Ascending aorta (tissue), 2 donors: ENCODE data around the gene CALR. TPM values are rescaled to one million over a fixed set of nuclear protein-coding genes. Genes with fewer than 3 reads are reported as not detected.

ENCODE experiments used
- DNase-seq, 2 donors: peaks; one replicate each; pipeline ENCODE4 v3.0.0-alpha.2; 2019; ENCODE audit warnings: low spot score in 2 of 2
- H3K27ac ChIP-seq, 2 donors: fragments of 200-600 bp; sonication (generic); one replicate each; pipeline ENCODE4 v1.5.1; 2016 to 2017; ENCODE audit warnings: mild to moderate bottlenecking in 1 of 2
- H3K27me3 ChIP-seq: fragments of 200-600 bp; sonication (generic); one replicate; pipeline ENCODE4 v1.5.1; 2017
- H3K36me3 ChIP-seq, 2 donors: fragments of 200-600 bp; sonication (generic); one replicate each; pipeline ENCODE4 v1.5.1; 2016
- H3K4me1 ChIP-seq, 2 donors: fragments of 200-600 bp; sonication (generic); one replicate each; pipeline ENCODE4 v1.5.1; 2016 to 2017; ENCODE audit warnings: mild to moderate bottlenecking in 1 of 2
- H3K4me3 ChIP-seq, 2 donors: fragments of 200-600 bp; sonication (generic); one replicate each; pipeline ENCODE4 v1.5.1; 2016 to 2017; ENCODE audit warnings: mild to moderate bottlenecking in 1 of 2
- H3K9me3 ChIP-seq, 2 donors: fragments of 200-600 bp; sonication (generic); one replicate each; pipeline ENCODE4 v1.5.1; 2016
- intact Hi-C: fragments of 100-400 bp; cut with DNase I; formaldehyde crosslinking; loops from one replicate; pipeline ENCODE4 v1.15.1; 2023
- total RNA-seq: library from RNA; depleted of rRNA; stranded (reverse); fragments of >200 nt; gene quantifications from one replicate; pipeline ENCODE4 v1.1.0, GENCODE V29; 2016
- TF ChIP-seq, protein P1 (sequence below), 3 experiments: fragments of 200-600 bp in 2 of 3; fragments of 450-650 bp in 1 of 3; sonication (generic) in 2 of 3; IDR thresholded peaks; one replicate each; pipeline ENCODE4 v1.5.1; 2016 to 2019; ENCODE audit warnings: antibody characterized with exemption in 3 of 3, mild to moderate bottlenecking in 1 of 3, moderate library complexity in 1 of 3

CALR gene
- total RNA-seq, 1 donor from 2014 or later: 297 TPM

DNA sequence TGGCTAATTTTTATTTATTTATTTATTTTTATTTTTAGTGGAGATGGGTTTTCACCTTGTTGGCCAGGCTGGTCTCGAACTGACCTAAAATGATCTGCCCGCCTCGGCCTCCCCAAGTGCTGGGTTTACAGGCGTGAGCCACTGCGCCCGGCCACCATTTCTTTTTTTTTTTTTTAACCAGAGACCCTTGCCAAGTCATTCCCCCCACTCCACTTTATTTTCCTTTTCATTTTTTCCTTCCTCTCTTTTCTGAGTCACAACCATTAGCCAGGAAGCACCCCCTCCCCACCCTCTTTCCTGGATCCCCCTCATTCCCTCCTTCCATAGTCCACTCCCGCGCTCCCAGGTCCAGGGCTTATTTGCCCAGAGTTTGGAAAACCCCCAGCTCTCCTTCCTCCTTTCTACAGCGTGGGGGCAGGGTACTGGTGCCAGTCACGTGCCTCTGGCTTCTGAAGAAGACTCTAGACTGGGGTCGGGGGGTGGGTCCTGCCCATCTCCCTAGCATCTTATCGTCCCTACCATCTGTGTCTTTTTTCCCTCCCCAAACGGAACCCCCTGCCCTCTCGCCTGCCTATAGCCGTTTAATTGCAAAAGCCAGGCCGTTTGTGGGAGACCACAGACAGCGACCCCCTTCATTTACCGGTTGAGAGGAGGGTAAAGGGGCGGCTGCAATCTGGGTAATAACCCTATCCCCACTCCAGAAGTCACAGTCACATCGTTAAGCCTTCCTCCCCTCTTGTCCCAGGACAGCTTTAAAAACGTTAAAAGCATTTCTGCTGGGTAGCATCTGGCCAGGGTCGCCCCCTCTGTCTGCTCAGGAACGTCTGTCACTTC lies 1.1 kb upstream of the CALR start:
- Histone ChIP-seq H3K27me3 (no peaks in the 10 kb centered on the region), H3K27ac (peak overlapping the region; percentile 15 to 28), H3K36me3 (peaks cover 24 to 28% of the 10 kb centered on the region in 2 donors), H3K9me3 (no peaks in the 10 kb centered on the region), H3K4me3 (peak overlapping the region; percentile 92 to 98), H3K4me1 (peaks cover 15 to 39% of the 10 kb centered on the region in 2 donors)
- intact Hi-C loops: loop anchor here (5.0 to 10.0 kb wide), 2 partner anchors 45 to 1067 kb away; partner anchors contain the start of genes GCDH and RFX1
- no peak for DNase-seq
- TF ChIP-seq, protein P1, sequence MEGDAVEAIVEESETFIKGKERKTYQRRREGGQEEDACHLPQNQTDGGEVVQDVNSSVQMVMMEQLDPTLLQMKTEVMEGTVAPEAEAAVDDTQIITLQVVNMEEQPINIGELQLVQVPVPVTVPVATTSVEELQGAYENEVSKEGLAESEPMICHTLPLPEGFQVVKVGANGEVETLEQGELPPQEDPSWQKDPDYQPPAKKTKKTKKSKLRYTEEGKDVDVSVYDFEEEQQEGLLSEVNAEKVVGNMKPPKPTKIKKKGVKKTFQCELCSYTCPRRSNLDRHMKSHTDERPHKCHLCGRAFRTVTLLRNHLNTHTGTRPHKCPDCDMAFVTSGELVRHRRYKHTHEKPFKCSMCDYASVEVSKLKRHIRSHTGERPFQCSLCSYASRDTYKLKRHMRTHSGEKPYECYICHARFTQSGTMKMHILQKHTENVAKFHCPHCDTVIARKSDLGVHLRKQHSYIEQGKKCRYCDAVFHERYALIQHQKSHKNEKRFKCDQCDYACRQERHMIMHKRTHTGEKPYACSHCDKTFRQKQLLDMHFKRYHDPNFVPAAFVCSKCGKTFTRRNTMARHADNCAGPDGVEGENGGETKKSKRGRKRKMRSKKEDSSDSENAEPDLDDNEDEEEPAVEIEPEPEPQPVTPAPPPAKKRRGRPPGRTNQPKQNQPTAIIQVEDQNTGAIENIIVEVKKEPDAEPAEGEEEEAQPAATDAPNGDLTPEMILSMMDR (IDR thresholded peaks at IDR 0.05): no peak

DNA sequence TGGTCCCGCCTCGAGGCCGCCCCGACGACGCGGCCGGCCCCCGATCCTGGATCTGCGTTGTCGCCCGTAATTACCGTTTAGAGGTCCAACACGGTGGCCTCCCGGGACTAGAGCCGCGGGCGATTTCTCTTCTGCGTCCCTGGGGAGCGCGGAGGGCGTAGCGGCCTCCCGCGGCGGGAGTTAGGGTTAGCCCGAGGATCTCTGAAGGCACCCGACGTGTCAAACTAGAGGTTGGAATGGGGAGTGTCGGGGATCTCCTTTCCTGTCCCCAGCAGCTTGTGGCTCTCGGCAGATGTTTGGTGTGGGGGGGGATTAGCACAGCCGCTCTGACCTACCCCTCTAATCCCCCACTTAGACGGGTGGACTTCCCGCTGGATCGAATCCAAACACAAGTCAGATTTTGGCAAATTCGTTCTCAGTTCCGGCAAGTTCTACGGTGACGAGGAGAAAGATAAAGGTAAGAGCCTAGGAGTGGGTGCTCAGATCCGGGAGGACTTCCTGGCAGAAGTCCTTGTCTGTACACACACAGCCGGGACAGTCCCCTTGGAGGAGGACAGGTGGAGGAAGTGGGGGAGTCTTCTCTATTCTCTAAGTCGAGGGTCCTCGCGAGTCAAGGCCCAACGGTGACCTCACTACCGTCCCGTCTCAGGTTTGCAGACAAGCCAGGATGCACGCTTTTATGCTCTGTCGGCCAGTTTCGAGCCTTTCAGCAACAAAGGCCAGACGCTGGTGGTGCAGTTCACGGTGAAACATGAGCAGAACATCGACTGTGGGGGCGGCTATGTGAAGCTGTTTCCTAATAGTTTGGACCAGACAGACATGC lies 581 bp downstream of the CALR start:
- intact Hi-C loops: loop anchor here (5.0 to 10.0 kb wide), 2 partner anchors 47 to 1066 kb away; partner anchors contain the start of genes GCDH and RFX1
- peaks cover 36 to 43% of the 10 kb centered on the region in 2 donors for H3K36me3 ChIP-seq
- DNase-seq: no peak
- H3K27me3 ChIP-seq: no peaks in the 10 kb centered on the region
- peak overlapping the region; percentile 89 to 95 for H3K27ac ChIP-seq
- peak overlapping the region; percentile 92 to 98 for H3K4me3 ChIP-seq
- TF ChIP-seq, protein P1 (IDR thresholded peaks at IDR 0.05): peak in 2 of 3 experiments; percentile 22 to 54
- H3K4me1 ChIP-seq: peaks cover 15 to 41% of the 10 kb centered on the region in 2 donors
- no peaks in the 10 kb centered on the region for H3K9me3 ChIP-seq

DNA sequence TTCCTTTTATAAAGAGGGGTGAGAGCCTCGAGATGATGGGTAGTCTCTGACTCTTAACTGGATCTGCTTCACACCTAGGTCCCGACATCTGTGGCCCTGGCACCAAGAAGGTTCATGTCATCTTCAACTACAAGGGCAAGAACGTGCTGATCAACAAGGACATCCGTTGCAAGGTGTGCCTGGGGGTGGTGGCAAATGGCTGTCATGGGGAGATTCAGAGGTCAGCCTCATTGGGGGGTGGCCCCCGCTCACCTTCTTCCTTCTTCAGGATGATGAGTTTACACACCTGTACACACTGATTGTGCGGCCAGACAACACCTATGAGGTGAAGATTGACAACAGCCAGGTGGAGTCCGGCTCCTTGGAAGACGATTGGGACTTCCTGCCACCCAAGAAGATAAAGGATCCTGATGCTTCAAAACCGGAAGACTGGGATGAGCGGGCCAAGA lies 1.6 kb downstream of the CALR start:
- H3K4me3 ChIP-seq: peak overlapping the region; percentile 92 to 98
- no peaks in the 10 kb centered on the region for H3K27me3 ChIP-seq
- no peaks in the 10 kb centered on the region for H3K9me3 ChIP-seq
- peak overlapping the region; percentile 25 to 95 for H3K27ac ChIP-seq
- peaks cover 15 to 41% of the 10 kb centered on the region in 2 donors for H3K4me1 ChIP-seq
- intact Hi-C loops: loop anchor here (5.0 to 10.0 kb wide), 2 partner anchors 48 to 1065 kb away; partner anchors contain the start of genes GCDH and RFX1
- H3K36me3 ChIP-seq: peaks cover 44 to 54% of the 10 kb centered on the region in 2 donors
- TF ChIP-seq, protein P1 (IDR thresholded peaks at IDR 0.05): no peak
- no peak for DNase-seq

DNA sequence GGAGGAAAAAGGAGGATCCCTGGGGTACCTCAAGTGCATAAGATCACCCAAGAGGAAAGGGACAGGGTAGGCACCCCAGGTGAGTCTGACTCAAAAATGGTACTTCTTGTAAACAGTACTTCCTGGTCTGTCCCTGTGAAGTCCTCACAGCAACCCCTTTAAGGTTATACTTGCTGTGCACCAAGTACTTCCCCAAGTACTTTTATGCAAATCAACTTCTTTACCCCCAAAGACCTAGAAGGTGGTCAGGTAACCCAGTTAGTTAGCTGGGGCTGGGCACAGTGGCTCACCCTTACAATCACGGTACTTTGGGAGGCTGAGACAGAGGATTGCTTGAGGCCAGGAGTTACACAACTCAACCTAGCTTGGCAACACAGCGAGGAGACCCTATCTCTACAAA lies 2.5 kb downstream of the CALR start:
- TF ChIP-seq, protein P1 (IDR thresholded peaks at IDR 0.05): no peak
- Histone ChIP-seq H3K4me1 (peaks cover 15 to 41% of the 10 kb centered on the region in 2 donors), H3K36me3 (peaks cover 44 to 55% of the 10 kb centered on the region in 2 donors), H3K9me3 (no peaks in the 10 kb centered on the region), H3K4me3 (peak overlapping the region; percentile 92 to 98), H3K27me3 (no peaks in the 10 kb centered on the region), H3K27ac (peak overlapping the region in 1 of 2 donors; percentile 95)
- intact Hi-C loops: no loop called here
- DNase-seq: no peak

DNA sequence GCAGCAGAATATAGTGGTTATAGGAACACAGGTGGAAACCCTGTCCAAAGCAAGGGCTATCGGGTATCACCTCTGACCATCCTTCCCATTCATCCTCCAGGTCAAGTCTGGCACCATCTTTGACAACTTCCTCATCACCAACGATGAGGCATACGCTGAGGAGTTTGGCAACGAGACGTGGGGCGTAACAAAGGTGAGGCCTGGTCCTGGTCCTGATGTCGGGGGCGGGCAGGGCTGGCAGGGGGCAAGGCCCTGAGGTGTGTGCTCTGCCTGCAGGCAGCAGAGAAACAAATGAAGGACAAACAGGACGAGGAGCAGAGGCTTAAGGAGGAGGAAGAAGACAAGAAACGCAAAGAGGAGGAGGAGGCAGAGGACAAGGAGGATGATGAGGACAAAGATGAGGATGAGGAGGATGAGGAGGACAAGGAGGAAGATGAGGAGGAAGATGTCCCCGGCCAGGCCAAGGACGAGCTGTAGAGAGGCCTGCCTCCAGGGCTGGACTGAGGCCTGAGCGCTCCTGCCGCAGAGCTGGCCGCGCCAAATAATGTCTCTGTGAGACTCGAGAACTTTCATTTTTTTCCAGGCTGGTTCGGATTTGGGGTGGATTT lies 5.1 kb downstream of the CALR start:
- Histone ChIP-seq H3K27me3 (no peaks in the 10 kb centered on the region), H3K9me3 (no peaks in the 10 kb centered on the region), H3K4me3 (no peak overlapping the region), H3K27ac (peak overlapping the region; percentile 27 to 34), H3K36me3 (peaks cover 55 to 63% of the 10 kb centered on the region in 2 donors), H3K4me1 (peaks cover 22 to 42% of the 10 kb centered on the region in 2 donors)
- DNase-seq: no peak
- intact Hi-C loops: no loop called here
- TF ChIP-seq, protein P1 (IDR thresholded peaks at IDR 0.05): no peak
